K562 (cell line): ENCODE results near the gene GPSM3. TPM values are rescaled to one million over a fixed set of nuclear protein-coding genes. Genes with fewer than 3 reads are reported as not detected.

Experiments
- CREM ChIP-seq: IDR thresholded peaks from 2 replicates; pipeline ENCODE4 v1.6.1; 2014; ENCODE audit warnings: antibody characterized with exemption, low read depth
- E2F1 ChIP-seq: sonication (generic); formaldehyde crosslinking; IDR thresholded peaks from 2 replicates; pipeline ENCODE4 v1.8.1; 2023; ENCODE audit warnings: mild to moderate bottlenecking, missing genetic modification reagents, moderate library complexity
- KDM4B ChIP-seq, 2 experiments: fragments of 450-650 bp in 1 of 2; sonication (generic) in 1 of 2; IDR thresholded peaks; 2 replicates each; pipeline ENCODE4 v1.6.1; 2016 to 2017; ENCODE audit warnings: borderline replicate concordance in 2 of 2, antibody characterized with exemption in 1 of 2, low read depth in 1 of 2, mild to moderate bottlenecking in 1 of 2
- KDM5B ChIP-seq: fragments of 200-600 bp; sonication (generic); IDR thresholded peaks from 2 replicates; pipeline ENCODE4 v1.6.1; 2012; ENCODE audit warnings: low read depth, mild to moderate bottlenecking, moderate library complexity, low read length, control low read depth, inconsistent platforms; ENCODE audit not compliant: insufficient replicate concordance
- KLF13 ChIP-seq: fragments of 450-650 bp; IDR thresholded peaks from 2 replicates; pipeline ENCODE4 v1.6.1; 2016; ENCODE audit warnings: missing genetic modification characterization, low read depth, mild to moderate bottlenecking, missing compliant biosample characterization, moderate library complexity, borderline replicate concordance
- MYBL2 ChIP-seq, 2 experiments: fragments of 450-650 bp in 1 of 2; sonication (generic) in 1 of 2; formaldehyde crosslinking in 1 of 2; IDR thresholded peaks; 2 replicates each; pipeline versions ENCODE4 v1.6.1 to v1.8.1; 2017 to 2022; ENCODE audit warnings: borderline replicate concordance in 1 of 2, inconsistent platforms in 1 of 2, low read depth in 1 of 2, mild to moderate bottlenecking in 1 of 2, missing genetic modification reagents in 1 of 2, moderate library complexity in 1 of 2
- PHTF2 ChIP-seq: fragments of 250-450 bp; sonication (Bioruptor Pico); IDR thresholded peaks from 2 replicates; pipeline ENCODE4 v1.5.0; 2021; ENCODE audit warnings: mild to moderate bottlenecking
- PYGO2 ChIP-seq: fragments of 450-650 bp; IDR thresholded peaks from 2 replicates; pipeline ENCODE4 v1.6.1; 2016; ENCODE audit warnings: mild to moderate bottlenecking, missing genetic modification characterization, moderate library complexity, missing compliant biosample characterization
- RB1 ChIP-seq: fragments of 450-650 bp; IDR thresholded peaks from 2 replicates; pipeline ENCODE4 v1.6.1; 2017; ENCODE audit warnings: low read depth, mild to moderate bottlenecking
- SMAD1 ChIP-seq: fragments of 150-350 bp; IDR thresholded peaks from 2 replicates; pipeline ENCODE4 v1.6.1; 2014; ENCODE audit warnings: low read length, low read depth; ENCODE audit not compliant: partially characterized antibody
- TAF7 ChIP-seq: fragments of 450-650 bp; IDR thresholded peaks from 2 replicates; pipeline ENCODE4 v1.6.1; 2016; ENCODE audit warnings: missing genetic modification characterization, missing compliant biosample characterization
- TEAD1 ChIP-seq, 2 experiments: fragments of 450-650 bp in 1 of 2; sonication (generic) in 1 of 2; formaldehyde crosslinking; IDR thresholded peaks; 2 replicates each; pipeline versions ENCODE4 v1.4.0 to v1.8.0; 2020 to 2022; ENCODE audit warnings: mild to moderate bottlenecking in 2 of 2, missing genetic modification reagents in 1 of 2
- ZKSCAN1 ChIP-seq: fragments of 150-350 bp; IDR thresholded peaks from 2 replicates; pipeline ENCODE4 v1.6.1; 2016; ENCODE audit warnings: low read depth, low read length
- ZNF408 ChIP-seq: fragments of 250-450 bp; sonication (Bioruptor Pico); IDR thresholded peaks from 2 replicates; pipeline ENCODE4 v1.4.0; 2020; ENCODE audit warnings: low read depth, mild to moderate bottlenecking, moderate library complexity
- ZNF764 ChIP-seq: fragments of 250-450 bp; sonication (Bioruptor Pico); IDR thresholded peaks from 2 replicates; pipeline ENCODE4 v1.4.0; 2020; ENCODE audit warnings: low read depth, mild to moderate bottlenecking, moderate library complexity
- polyA plus RNA-seq, 8 experiments: library from polyadenylated mRNA; depleted of rRNA in 4 of 8; stranded (reverse) in 5 of 8; unstranded in 3 of 8; fragments of >200 nt; fragmentation: Nextera tagmentation in 2 of 8; fragmentation: Illumina TruSeq in 1 of 8; extraction: Ambion mirVana in 2 of 8; extraction: Trizol in 1 of 8; gene quantifications; 2 replicates each; pipeline versions ENCODE4 v1.2.1 to v1.2.3, GENCODE V29; 2011 to 2014; ENCODE audit warnings: inconsistent platforms in 1 of 8, missing spikeins in 1 of 8
- total RNA-seq, 7 experiments: library from RNA; depleted of rRNA in 6 of 7; stranded (reverse); fragments of >200 nt in 6 of 7; fragmentation: Illumina TruSeq in 2 of 7; extraction: Trizol in 2 of 7; gene quantifications; 2 replicates each; pipeline versions ENCODE4 v1.2.1 to v1.2.3, GENCODE V29; 2011 to 2021; ENCODE audit warnings: low replicate concordance in 1 of 7
- TF ChIP-seq, protein P1 (sequence below): sonication (generic); formaldehyde crosslinking; IDR thresholded peaks from 2 replicates; pipeline ENCODE4 v1.8.1; 2023; ENCODE audit warnings: mild to moderate bottlenecking, missing genetic modification reagents
- TF ChIP-seq, protein P2 (sequence below): fragments of 250-450 bp; sonication (Bioruptor Pico); IDR thresholded peaks from 2 replicates; pipeline ENCODE4 v1.4.0; 2020; ENCODE audit warnings: mild to moderate bottlenecking, moderate library complexity, borderline replicate concordance
- TF ChIP-seq, protein P3 (sequence below), 2 experiments: fragments of 450-650 bp in 1 of 2; sonication (generic) in 1 of 2; formaldehyde crosslinking; conservative IDR thresholded peaks; 2 replicates each; pipeline versions ENCODE4 v1.4.0 to v1.8.1; 2020 to 2022; ENCODE audit warnings: mild to moderate bottlenecking in 1 of 2, missing genetic modification reagents in 1 of 2
- TF ChIP-seq, protein P4 (sequence below): sonication (generic); formaldehyde crosslinking; IDR thresholded peaks from 2 replicates; pipeline ENCODE4 v1.4.0; 2020; ENCODE audit warnings: mild to moderate bottlenecking, missing genetic modification reagents

The GPSM3 gene
- total and polyA plus RNA-seq, 9 of the 15 experiments (the other 6 are each of a cell fraction or from before 2014, with no cell fraction given) = 5.3 to 42.6 (median 24.4) TPM

- TF ChIP-seq MYBL2 (IDR thresholded peaks at IDR 0.05; ENCODE audit: low read depth) (no peak), MYBL2 (CRISPR knock-in tag; IDR thresholded peaks at IDR 0.05; ENCODE audit: borderline replicate concordance) (no peak), ZNF408 (CRISPR knock-in tag) (no peak), ZKSCAN1 (peak; percentile 90; the same call in 1 of the 2 replicates), E2F1 (no peak), TEAD1 (CRISPR knock-in tag; IDR thresholded peaks at IDR 0.05) (peak in 1 of 2 experiments; percentile 52; a peak in 1 of 4 replicates), ZNF764 (no peak), SMAD1 (peak; percentile 81), KDM4B (IDR thresholded peaks at IDR 0.05; ENCODE audit: borderline replicate concordance in 2 of 2, low read depth in 1 of 2) (peak in 1 of 2 experiments; percentile 15; a peak in 1 of 4 replicates), TAF7 (tag) (0 out of 2 replicates have a peak, but pooled peaks have one; percentile 4), KDM5B (no peak), PYGO2 (tag) (peak; percentile 69; the same call in 1 of the 2 replicates), PHTF2 (no peak), RB1 (0 out of 2 replicates have a peak, but pooled peaks have one; percentile 68), CREM (peak; percentile 83), KLF13 (no peak)
- TF ChIP-seq, protein P1, sequence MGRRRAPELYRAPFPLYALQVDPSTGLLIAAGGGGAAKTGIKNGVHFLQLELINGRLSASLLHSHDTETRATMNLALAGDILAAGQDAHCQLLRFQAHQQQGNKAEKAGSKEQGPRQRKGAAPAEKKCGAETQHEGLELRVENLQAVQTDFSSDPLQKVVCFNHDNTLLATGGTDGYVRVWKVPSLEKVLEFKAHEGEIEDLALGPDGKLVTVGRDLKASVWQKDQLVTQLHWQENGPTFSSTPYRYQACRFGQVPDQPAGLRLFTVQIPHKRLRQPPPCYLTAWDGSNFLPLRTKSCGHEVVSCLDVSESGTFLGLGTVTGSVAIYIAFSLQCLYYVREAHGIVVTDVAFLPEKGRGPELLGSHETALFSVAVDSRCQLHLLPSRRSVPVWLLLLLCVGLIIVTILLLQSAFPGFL (CRISPR knock-in tag) = no peak
- TF ChIP-seq, protein P2, sequence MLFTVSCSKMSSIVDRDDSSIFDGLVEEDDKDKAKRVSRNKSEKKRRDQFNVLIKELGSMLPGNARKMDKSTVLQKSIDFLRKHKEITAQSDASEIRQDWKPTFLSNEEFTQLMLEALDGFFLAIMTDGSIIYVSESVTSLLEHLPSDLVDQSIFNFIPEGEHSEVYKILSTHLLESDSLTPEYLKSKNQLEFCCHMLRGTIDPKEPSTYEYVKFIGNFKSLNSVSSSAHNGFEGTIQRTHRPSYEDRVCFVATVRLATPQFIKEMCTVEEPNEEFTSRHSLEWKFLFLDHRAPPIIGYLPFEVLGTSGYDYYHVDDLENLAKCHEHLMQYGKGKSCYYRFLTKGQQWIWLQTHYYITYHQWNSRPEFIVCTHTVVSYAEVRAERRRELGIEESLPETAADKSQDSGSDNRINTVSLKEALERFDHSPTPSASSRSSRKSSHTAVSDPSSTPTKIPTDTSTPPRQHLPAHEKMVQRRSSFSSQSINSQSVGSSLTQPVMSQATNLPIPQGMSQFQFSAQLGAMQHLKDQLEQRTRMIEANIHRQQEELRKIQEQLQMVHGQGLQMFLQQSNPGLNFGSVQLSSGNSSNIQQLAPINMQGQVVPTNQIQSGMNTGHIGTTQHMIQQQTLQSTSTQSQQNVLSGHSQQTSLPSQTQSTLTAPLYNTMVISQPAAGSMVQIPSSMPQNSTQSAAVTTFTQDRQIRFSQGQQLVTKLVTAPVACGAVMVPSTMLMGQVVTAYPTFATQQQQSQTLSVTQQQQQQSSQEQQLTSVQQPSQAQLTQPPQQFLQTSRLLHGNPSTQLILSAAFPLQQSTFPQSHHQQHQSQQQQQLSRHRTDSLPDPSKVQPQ (CRISPR knock-in tag) = no peak
- TF ChIP-seq, protein P3, sequence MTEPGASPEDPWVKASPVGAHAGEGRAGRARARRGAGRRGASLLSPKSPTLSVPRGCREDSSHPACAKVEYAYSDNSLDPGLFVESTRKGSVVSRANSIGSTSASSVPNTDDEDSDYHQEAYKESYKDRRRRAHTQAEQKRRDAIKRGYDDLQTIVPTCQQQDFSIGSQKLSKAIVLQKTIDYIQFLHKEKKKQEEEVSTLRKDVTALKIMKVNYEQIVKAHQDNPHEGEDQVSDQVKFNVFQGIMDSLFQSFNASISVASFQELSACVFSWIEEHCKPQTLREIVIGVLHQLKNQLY (CRISPR knock-in tag; conservative IDR thresholded peaks at IDR 0.05) = no peak
- TF ChIP-seq, protein P4, sequence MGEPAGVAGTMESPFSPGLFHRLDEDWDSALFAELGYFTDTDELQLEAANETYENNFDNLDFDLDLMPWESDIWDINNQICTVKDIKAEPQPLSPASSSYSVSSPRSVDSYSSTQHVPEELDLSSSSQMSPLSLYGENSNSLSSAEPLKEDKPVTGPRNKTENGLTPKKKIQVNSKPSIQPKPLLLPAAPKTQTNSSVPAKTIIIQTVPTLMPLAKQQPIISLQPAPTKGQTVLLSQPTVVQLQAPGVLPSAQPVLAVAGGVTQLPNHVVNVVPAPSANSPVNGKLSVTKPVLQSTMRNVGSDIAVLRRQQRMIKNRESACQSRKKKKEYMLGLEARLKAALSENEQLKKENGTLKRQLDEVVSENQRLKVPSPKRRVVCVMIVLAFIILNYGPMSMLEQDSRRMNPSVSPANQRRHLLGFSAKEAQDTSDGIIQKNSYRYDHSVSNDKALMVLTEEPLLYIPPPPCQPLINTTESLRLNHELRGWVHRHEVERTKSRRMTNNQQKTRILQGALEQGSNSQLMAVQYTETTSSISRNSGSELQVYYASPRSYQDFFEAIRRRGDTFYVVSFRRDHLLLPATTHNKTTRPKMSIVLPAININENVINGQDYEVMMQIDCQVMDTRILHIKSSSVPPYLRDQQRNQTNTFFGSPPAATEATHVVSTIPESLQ (CRISPR knock-in tag) = no peak
These were observed 24.6 kb downstream of the GPSM3 start (continued) for GRCh38 chr6:32167761-32168262.
